ENCODE data around the gene SECTM1. TPM values are rescaled to one million over a fixed set of nuclear protein-coding genes. Genes with fewer than 3 reads are reported as not detected.
A peak's percentile ranks its signal among the peaks of the same experiment; 100 is the strongest.

Gene SECTM1
- total RNA-seq, 2 experiments from 2014 or later = 0.72 to 0.74 TPM

DNA sequence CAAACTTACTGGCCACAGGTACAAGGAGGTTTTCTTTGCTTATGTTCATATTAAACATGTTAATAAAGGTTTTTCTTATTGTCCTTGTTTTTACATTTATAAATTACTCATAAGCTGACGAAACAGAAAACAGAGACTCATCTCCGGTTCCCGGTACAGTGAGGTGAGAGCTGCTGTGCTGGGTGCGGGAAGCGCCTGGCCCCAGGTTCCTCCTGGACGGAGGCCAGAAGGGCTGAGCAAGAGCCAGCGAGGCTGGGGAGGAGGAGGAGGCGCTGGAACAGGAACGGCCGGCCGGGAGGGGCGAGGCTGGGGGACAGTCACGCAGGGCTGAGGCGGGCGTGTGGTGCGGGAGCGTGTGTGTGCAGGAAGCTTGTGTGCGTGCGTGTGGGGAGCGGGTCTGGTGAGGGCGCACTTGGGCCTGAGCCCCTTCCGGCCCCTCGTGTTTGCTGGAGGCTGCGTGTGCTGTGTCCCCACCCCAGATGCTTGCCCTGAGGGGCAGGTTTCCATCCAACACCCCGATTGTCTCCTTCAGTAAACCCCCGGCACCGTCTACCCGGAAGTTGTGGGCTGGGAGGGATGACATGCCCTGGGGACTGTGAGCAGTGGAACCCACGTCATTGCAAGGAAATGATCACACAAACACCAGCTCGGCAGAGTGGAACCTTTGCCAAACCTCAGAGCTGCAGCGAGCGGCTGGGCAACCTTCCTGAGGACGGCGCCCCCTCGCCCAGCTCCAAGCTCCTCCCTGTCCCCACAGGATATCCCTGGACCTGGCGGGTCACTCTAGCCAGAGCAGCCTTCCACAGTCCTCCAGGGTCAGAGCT, 35.6 kb downstream of the SECTM1 start:
- no peaks in the 10 kb centered on the region for H3K27me3 Mint-ChIP-seq
- H3K36me3 Mint-ChIP-seq = peaks cover 3% of the 10 kb centered on the region
- H3K27ac Mint-ChIP-seq = peak overlapping the region; percentile 100
- peak; percentile 92 for DNase-seq
- H3K4me1 Mint-ChIP-seq = peaks cover 74% of the 10 kb centered on the region
- H3K4me3 Mint-ChIP-seq = peak overlapping the region; percentile 95
- no peaks in the 10 kb centered on the region for H3K9me3 Mint-ChIP-seq

DNA sequence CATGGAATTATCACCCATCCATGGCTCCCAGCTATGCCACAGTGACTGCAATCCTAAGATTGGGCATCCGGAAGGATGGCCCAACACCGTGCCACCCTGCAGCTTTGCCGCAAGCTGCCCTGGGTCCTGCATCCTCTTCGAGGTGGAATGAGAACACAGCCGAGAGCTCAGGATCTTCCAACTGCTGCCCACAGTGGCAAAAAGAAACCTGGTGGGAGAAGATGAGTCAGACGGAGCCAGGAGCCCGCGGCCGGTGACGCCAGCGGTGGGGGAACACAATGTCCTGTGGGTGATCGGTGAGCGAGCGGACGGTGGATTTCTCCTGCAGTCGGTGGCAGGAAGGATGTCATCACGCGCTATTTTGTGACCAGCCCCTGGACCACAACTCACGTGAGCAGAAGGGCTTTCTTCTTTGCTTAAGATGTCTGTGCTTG, 36.3 kb downstream of the SECTM1 start:
- Mint-ChIP-seq H3K4me1 (peaks cover 70% of the 10 kb centered on the region), H3K4me3 (peak overlapping the region; percentile 95), H3K36me3 (peaks cover 3% of the 10 kb centered on the region), H3K27ac (peak overlapping the region; percentile 100), H3K9me3 (no peaks in the 10 kb centered on the region), H3K27me3 (no peaks in the 10 kb centered on the region)
- peak; percentile 91 for DNase-seq

DNA sequence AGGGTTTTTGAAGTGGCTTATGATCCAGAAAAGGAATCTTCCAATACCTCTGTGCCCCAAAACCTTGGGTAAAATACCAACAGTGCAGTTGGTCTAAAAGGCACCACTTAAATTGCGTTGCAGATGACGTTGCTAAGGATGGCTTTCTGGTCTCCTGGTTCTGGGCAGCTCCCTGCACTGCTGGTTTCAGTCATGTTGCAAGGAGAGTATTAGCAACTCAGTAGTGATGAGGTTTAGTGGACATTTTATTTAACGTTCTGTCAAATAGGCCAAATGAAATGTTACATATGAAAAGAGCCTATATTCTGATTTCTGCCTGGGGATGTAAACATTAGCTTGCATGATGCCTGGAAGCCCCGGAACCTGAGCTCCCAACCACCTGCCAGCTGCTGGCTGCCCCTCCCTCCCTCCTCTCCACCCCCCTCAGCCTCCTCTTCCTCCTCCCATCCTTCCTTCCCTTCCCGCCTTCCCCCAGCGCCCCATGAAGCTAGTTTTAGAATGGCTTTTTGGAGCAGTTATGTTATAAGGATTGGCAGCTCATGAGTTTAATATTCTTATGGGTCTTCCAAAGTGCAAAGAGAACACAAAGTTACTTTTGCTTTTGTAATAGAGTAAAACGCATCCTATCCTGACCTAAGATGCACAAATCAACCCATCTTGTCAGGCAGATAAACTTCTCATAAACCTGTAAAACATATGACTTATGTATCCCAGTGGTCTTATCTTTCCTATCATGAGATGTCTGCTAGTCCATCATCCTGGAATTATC, 36.9 kb downstream of the SECTM1 start:
- Mint-ChIP-seq H3K9me3 (no peaks in the 10 kb centered on the region), H3K27me3 (no peaks in the 10 kb centered on the region), H3K36me3 (peaks cover 3% of the 10 kb centered on the region), H3K4me3 (peak overlapping the region; percentile 95), H3K4me1 (peaks cover 64% of the 10 kb centered on the region), H3K27ac (peak overlapping the region; percentile 100)
- DNase-seq = no peak

DNA sequence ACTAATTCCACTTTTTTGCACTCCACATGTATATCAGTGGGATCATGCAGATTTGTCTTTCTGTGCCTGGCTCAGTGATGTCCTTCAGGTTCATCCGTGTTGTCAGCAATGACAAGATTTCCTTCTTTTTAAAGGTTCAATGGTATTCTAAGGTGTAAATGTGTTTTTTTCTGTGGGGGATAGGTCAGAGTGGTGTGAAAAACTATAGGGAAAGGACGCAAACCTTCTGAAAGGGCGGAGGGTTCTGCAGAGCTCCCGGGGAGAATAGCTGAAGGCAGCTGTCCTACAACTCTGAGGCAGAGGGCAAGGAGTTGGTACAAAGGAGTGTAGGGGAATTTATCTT, 38.1 kb downstream of the SECTM1 start:
- no peaks in the 10 kb centered on the region for H3K27me3 Mint-ChIP-seq
- peak overlapping the region; percentile 0 for H3K4me3 Mint-ChIP-seq
- H3K4me1 Mint-ChIP-seq = peaks cover 55% of the 10 kb centered on the region

DNA sequence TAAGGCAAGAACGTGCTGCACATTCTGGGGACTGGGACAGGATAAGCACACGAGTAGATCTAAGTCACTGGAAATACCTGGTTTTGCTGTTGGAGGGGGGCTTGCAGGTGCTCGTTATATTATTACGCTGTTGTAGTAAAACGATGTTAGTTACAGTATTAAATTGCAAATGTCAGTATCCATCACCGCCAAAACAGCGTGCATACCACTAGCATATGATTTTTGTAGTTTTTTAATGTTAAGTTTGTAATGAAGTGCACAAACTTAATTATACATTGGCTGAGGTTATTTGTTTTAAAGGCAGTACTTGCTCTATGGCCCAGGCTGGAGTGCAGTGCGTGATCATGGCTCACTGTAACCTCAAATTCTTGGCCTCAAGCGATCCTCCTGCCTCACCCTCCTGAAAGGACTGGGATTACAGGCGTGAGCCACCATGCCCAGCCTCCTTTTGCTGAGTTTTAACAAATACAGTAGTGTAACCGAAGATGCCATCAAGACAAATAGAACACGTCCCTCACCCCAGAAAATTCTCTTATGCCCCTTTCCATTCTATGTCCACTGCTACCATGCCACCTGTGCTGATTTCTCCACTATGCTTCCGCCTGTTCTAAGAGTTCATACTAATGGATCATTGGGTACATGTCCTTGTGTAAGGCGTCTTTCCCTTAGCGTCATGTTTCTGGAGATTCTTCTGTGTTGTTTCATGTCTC, 39.3 kb downstream of the SECTM1 start:
- peak overlapping the region; percentile 83 for H3K27ac Mint-ChIP-seq
- DNase-seq = no peak
- H3K9me3 Mint-ChIP-seq = no peaks in the 10 kb centered on the region
- peak overlapping the region; percentile 81 for H3K4me3 Mint-ChIP-seq
- no peaks in the 10 kb centered on the region for H3K27me3 Mint-ChIP-seq
- peaks cover 44% of the 10 kb centered on the region for H3K4me1 Mint-ChIP-seq
- peaks cover 3% of the 10 kb centered on the region for H3K36me3 Mint-ChIP-seq

More for the DNA sequence above, 38.1 kb downstream of the SECTM1 start:
- Mint-ChIP-seq H3K36me3 (peaks cover 3% of the 10 kb centered on the region), H3K27ac (no peak overlapping the region), H3K9me3 (no peaks in the 10 kb centered on the region)
- DNase-seq = no peak

- Mint-ChIP-seq H3K9me3 (no peaks in the 10 kb centered on the region), H3K36me3 (peaks cover 3% of the 10 kb centered on the region), H3K27ac (peak overlapping the region; percentile 88), H3K4me1 (peaks cover 30% of the 10 kb centered on the region), H3K27me3 (no peaks in the 10 kb centered on the region), H3K4me3 (peak overlapping the region; percentile 81)
- DNase-seq = peak; percentile 96
Observed at GRCh38 chr17:82292251-82293154, 41.1 kb downstream of the SECTM1 start.

DNA sequence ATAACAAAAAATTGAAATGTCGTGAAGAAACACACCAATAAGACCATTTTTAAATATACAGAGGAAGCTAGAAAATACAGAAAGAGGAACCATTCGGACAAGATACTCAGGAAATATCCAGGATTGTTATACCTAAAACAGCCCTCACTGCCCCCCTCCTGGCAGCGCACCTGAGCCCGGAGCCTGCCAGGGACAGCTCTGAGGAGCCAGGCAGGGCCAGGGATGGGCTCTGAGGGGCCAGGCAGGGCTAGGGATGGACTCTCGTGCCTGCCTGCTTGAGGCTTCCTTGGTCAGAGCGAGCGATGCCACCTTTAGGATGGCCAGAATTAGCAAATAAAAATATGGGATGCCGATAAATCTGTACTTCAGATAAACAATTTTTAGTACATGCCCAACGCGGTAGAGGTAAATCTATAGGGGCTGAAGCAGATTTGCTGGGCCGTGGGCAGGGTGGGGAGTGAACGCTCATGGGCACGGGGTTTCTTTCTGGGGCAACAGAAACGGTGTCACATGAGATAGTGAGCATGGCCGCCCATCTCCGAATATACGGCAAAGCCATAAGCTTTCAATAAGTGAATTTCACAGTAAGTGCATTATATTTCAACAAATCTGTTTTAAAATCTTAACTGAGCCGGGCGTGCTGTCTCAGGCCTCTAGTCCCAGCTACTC, 41.9 kb downstream of the SECTM1 start:
- no peaks in the 10 kb centered on the region for H3K27me3 Mint-ChIP-seq
- no peak for DNase-seq
- H3K4me3 Mint-ChIP-seq = peak overlapping the region; percentile 73
- H3K4me1 Mint-ChIP-seq = peaks cover 22% of the 10 kb centered on the region
- no peaks in the 10 kb centered on the region for H3K9me3 Mint-ChIP-seq
- peak overlapping the region; percentile 55 for H3K27ac Mint-ChIP-seq
- H3K36me3 Mint-ChIP-seq = peaks cover 3% of the 10 kb centered on the region

GRCh38 chr17:82287868-82288801, 45.4 kb downstream of the SECTM1 start:
- H3K4me3 Mint-ChIP-seq = no peak overlapping the region
- no peak for DNase-seq
- H3K27ac Mint-ChIP-seq = no peak overlapping the region
- no peaks in the 10 kb centered on the region for H3K36me3 Mint-ChIP-seq
- no peaks in the 10 kb centered on the region for H3K9me3 Mint-ChIP-seq
- no peaks in the 10 kb centered on the region for H3K27me3 Mint-ChIP-seq
- H3K4me1 Mint-ChIP-seq = peaks cover 6% of the 10 kb centered on the region

GRCh38 chr17:82287013-82287867, 46.3 kb downstream of the SECTM1 start:
- Mint-ChIP-seq H3K4me1 (peaks cover 6% of the 10 kb centered on the region), H3K36me3 (no peaks in the 10 kb centered on the region), H3K9me3 (no peaks in the 10 kb centered on the region), H3K27me3 (no peaks in the 10 kb centered on the region), H3K4me3 (no peak overlapping the region), H3K27ac (no peak overlapping the region)
- DNase-seq = no peak

DNA sequence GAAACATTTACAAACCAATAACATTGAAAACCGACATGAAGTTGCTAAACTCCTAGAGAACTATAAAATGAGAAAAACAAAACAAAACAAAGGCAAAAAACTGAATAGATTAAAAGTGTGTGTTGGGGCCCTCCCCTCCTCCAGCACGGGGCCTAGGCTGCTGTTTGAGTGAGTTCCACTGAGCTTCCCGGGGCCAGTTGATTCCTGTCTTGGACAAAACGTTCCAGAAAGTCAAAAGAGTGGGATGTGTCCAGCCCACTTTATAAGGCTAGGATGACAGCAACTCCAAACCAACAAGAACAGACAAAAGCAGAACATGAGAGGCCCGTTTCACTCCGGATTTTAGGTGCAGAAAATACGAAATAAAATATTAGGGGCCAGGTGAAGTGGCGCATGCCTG, 48.4 kb downstream of the SECTM1 start:
- Mint-ChIP-seq H3K4me3 (no peak overlapping the region), H3K4me1 (peaks cover 3% of the 10 kb centered on the region), H3K27ac (no peak overlapping the region), H3K36me3 (no peaks in the 10 kb centered on the region), H3K27me3 (no peaks in the 10 kb centered on the region), H3K9me3 (no peaks in the 10 kb centered on the region)
- DNase-seq = no peak

DNA sequence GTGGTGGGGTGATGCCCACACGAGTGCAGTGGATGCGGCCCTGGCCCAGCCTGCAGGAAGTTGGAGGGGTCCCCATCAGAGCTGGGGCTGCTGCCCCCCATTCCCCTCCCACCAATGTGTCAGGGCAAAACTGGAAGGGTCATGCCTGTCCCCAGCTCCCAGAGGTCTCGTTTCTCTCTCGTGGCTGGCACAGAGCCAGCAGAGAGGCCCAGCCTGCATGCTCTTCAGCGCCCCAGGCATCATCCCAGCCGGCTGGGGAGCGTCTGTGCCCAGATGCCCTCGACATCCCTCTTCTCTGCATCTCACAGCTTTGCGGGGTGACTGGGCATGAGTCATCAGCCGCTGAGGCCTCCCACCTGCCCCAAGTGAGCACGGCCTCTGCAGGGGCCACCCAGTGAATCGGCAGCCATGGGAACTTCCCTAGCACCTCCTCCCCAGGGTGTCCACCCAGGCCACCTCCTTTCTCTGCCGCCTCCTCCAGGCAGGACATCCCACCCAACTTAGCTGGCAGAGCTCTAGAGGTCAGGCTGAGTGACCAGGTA, 50.3 kb downstream of the SECTM1 start:
- no peak overlapping the region for H3K27ac Mint-ChIP-seq
- DNase-seq = peak; percentile 57
- H3K9me3 Mint-ChIP-seq = no peaks in the 10 kb centered on the region
- no peaks in the 10 kb centered on the region for H3K27me3 Mint-ChIP-seq
- H3K4me3 Mint-ChIP-seq = no peak overlapping the region
- peaks cover 3% of the 10 kb centered on the region for H3K4me1 Mint-ChIP-seq
- H3K36me3 Mint-ChIP-seq = no peaks in the 10 kb centered on the region

All from activated naive CD8-positive, alpha-beta T cell treated with anti-CD3 and anti-CD28 coated beads for 36 hours (primary cell).